Neural progenitor cell (in vitro differentiated cells): ENCODE results near the gene SEMA6D. TPM values are rescaled to one million over a fixed set of nuclear protein-coding genes. Genes with fewer than 3 reads are reported as not detected.

Experiments
- DNase-seq: peaks from one replicate; pipeline ENCODE4 v3.0.0-alpha.2; 2016; ENCODE audit warnings: low spot score
- H2AFZ ChIP-seq: fragments of 200-600 bp; sonication (generic); replicated peaks from 2 replicates; pipeline ENCODE4 v1.6.1; 2016; ENCODE audit warnings: antibody characterized with exemption
- H3F3A ChIP-seq: fragments of 200-600 bp; sonication (generic); 2 replicates; pipeline ENCODE4 v1.6.1; 2016; ENCODE audit warnings: antibody characterized with exemption, low read depth
- H3K27ac ChIP-seq: fragments of 200-600 bp; sonication (generic); 2 replicates; pipeline ENCODE4 v1.5.1; 2016; ENCODE audit warnings: mild to moderate bottlenecking
- H3K27me3 ChIP-seq: fragments of 200-600 bp; sonication (generic); 2 replicates; pipeline ENCODE4 v1.6.1; 2016; ENCODE audit warnings: mild to moderate bottlenecking, moderate library complexity
- H3K36me3 ChIP-seq: fragments of 200-600 bp; sonication (generic); 2 replicates; pipeline ENCODE4 v1.5.1; 2016
- H3K4me1 ChIP-seq: fragments of 200-600 bp; sonication (generic); 2 replicates; pipeline ENCODE4 v1.6.1; 2016; ENCODE audit warnings: mixed run types
- H3K4me2 ChIP-seq: fragments of 200-600 bp; sonication (generic); 2 replicates; pipeline ENCODE4 v1.6.1; 2016
- H3K4me3 ChIP-seq: fragments of 200-600 bp; sonication (generic); 2 replicates; pipeline ENCODE4 v1.5.1; 2016
- H3K79me2 ChIP-seq: fragments of 200-600 bp; sonication (generic); 2 replicates; pipeline ENCODE4 v1.6.1; 2016; ENCODE audit warnings: low read depth
- H3K9ac ChIP-seq: fragments of 200-600 bp; sonication (generic); 2 replicates; pipeline ENCODE4 v1.6.1; 2016
- H3K9me3 ChIP-seq: fragments of 200-600 bp; sonication (generic); 2 replicates; pipeline ENCODE4 v1.5.1; 2016; ENCODE audit warnings: low read depth
- H4K20me1 ChIP-seq: fragments of 200-600 bp; sonication (generic); 2 replicates; pipeline ENCODE4 v1.6.1; 2016; ENCODE audit warnings: low read depth
- H3K27ac Mint-ChIP-seq: 3 replicates; pipeline ENCODE4 v1.8.0; 2021; ENCODE audit warnings: mixed read lengths
- H3K27me3 Mint-ChIP-seq: 2 replicates; pipeline ENCODE4 v1.8.0; 2022; ENCODE audit warnings: low read depth, mild to moderate bottlenecking, inconsistent platforms, moderate library complexity, mixed read lengths; ENCODE audit not compliant: insufficient read depth
- H3K36me3 Mint-ChIP-seq: 3 replicates; pipeline ENCODE4 v1.8.0; 2021; ENCODE audit warnings: mixed read lengths
- H3K4me1 Mint-ChIP-seq: 3 replicates; pipeline ENCODE4 v1.8.0; 2021; ENCODE audit warnings: mixed read lengths
- H3K4me3 Mint-ChIP-seq: 3 replicates; pipeline ENCODE4 v1.8.0; 2021; ENCODE audit warnings: mild to moderate bottlenecking, moderate library complexity, mixed read lengths
- H3K9me3 Mint-ChIP-seq: 3 replicates; pipeline ENCODE4 v1.8.0; 2020; ENCODE audit warnings: mixed read lengths
- CTCF ChIP-seq: fragments of 200-600 bp; sonication (generic); IDR thresholded peaks from 2 replicates; pipeline ENCODE4 v1.5.1; 2017; ENCODE audit warnings: antibody characterized with exemption, mild to moderate bottlenecking
- EZH2 ChIP-seq: fragments of 200-600 bp; sonication (generic); IDR thresholded peaks from 2 replicates; pipeline ENCODE4 v1.6.1; 2017; ENCODE audit warnings: antibody characterized with exemption, mild to moderate bottlenecking, moderate library complexity
- EZH2phosphoT487 ChIP-seq: fragments of 200-600 bp; sonication (generic); IDR thresholded peaks from 2 replicates; pipeline ENCODE4 v1.6.1; 2017; ENCODE audit warnings: antibody characterized with exemption
- total RNA-seq: library from RNA; depleted of rRNA; stranded (reverse); fragments of >200 nt; gene quantifications from 2 replicates; pipeline ENCODE4 v1.2.3, GENCODE V29; 2015; ENCODE audit warnings: low replicate concordance

Gene SEMA6D
- total RNA-seq, 1 donor from 2014 or later: 23.5 TPM

DNA sequence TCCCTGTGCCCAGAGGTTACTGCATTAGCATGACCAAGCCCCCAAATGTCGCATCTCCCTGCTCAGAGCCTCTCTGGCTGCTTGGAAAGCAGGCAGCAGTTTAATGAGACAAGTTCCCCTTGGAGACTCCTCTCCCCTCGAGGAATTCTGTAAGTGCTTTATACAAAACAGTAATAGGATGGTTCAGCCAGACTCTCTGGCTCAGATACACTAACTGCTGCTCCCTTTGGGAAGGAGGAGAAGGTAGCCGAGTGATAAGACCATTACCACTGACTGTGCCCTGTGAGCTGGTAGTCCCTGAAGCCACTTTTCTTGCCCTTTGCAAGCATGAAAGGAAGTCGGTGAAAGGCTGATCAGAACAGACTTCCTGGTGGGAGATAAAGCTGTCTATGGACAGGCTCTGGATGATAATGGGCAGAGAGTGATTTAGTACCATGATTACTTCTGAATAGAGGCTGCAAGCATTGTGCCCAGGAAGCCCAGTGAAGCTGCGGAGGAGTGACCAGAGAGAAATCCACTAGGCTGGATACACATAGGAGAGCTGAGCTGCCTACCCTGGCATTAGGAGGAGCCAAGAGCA is 100.8 kb downstream of the SEMA6D start:
- Histone ChIP-seq H2AFZ (peak overlapping the region; percentile 22), H3K79me2 (no peaks in the 10 kb centered on the region), H3K27me3 (no peaks in the 10 kb centered on the region), H4K20me1 (no peaks in the 10 kb centered on the region), H3K4me1 (peaks cover 35% of the 10 kb centered on the region), H3K9ac (no peak overlapping the region), H3K9me3 (no peaks in the 10 kb centered on the region), H3K4me2 (peak overlapping the region; percentile 19), H3K4me3 (no peak overlapping the region), H3K27ac (no peak overlapping the region), H3K36me3 (no peaks in the 10 kb centered on the region), H3F3A (peaks cover 7% of the 10 kb centered on the region)
- H3K9me3 Mint-ChIP-seq: no peaks in the 10 kb centered on the region
- no peak overlapping the region for H3K4me3 Mint-ChIP-seq
- no peak overlapping the region for H3K27ac Mint-ChIP-seq
- no peaks in the 10 kb centered on the region for H3K36me3 Mint-ChIP-seq
- TF ChIP-seq CTCF (no peak), EZH2phosphoT487 (no peak), EZH2 (no peak)
- DNase-seq: peak; percentile 13
- H3K4me1 Mint-ChIP-seq: peaks cover 47% of the 10 kb centered on the region
- H3K27me3 Mint-ChIP-seq: peaks cover 3% of the 10 kb centered on the region

DNA sequence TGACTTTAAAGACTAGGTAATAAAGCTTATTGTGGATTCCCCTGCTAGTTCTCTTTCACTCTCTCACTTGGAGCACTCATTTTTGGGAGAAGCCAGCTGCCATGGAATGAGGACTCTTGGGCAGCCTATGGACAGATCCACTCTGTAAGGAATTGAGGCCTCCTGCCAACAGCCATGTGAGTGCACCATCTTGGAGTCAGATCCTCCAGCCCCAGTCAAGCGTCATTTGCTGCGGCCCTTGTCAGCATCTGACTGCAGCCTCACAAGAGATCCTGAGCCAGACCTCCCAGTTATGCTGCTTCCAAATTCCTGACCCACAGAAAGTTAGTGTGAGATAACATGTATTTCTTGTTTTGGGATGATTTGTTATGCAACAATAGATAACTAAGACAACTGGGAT is 101.9 kb downstream of the SEMA6D start:
- no peak overlapping the region for H3K27ac Mint-ChIP-seq
- Histone ChIP-seq H3K9ac (no peak overlapping the region), H3K9me3 (no peaks in the 10 kb centered on the region), H3F3A (peaks cover 7% of the 10 kb centered on the region), H3K27me3 (no peaks in the 10 kb centered on the region), H3K36me3 (no peaks in the 10 kb centered on the region), H3K4me1 (peaks cover 35% of the 10 kb centered on the region), H2AFZ (no peak overlapping the region), H3K4me3 (no peak overlapping the region), H3K27ac (no peak overlapping the region), H4K20me1 (no peaks in the 10 kb centered on the region), H3K4me2 (no peak overlapping the region), H3K79me2 (no peaks in the 10 kb centered on the region)
- H3K27me3 Mint-ChIP-seq: peaks cover 4% of the 10 kb centered on the region
- TF ChIP-seq CTCF: no peak
- TF ChIP-seq EZH2phosphoT487: no peak
- no peak for TF ChIP-seq EZH2
- H3K36me3 Mint-ChIP-seq: no peaks in the 10 kb centered on the region
- DNase-seq: no peak
- peaks cover 47% of the 10 kb centered on the region for H3K4me1 Mint-ChIP-seq
- no peaks in the 10 kb centered on the region for H3K9me3 Mint-ChIP-seq
- no peak overlapping the region for H3K4me3 Mint-ChIP-seq

DNA sequence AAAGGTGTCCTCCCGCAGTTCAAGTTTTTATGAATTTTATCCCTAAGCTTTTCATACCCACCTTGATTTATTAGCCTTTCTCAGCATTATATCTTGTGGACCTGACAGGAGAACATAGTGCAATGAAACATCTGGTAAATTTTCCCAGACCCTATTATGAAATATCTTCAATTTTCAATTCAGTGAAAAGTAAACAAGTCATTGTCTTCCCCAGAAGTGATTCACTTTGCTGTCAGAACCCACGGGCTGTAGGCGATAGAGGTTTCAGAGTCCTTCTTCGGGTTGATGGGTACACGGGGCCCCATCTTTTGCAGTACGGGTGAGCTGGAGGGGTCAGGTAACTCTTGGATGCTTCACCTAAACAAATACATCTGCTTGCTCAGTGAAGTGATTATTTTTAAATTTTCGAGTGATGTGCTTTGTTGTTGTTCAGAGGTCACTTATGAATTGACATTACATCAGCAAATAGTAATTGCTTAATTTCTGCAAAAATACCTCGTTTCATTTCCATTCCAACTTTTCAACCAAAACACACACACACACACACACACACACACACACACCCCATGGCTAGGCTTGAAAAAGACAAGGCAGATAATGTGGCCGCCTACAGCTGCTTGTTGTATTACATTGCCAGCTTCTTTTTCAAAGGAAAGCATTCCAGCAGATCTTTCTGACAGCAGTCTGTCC is 102.9 kb downstream of the SEMA6D start:
- Histone ChIP-seq H3K27ac (no peak overlapping the region), H2AFZ (no peak overlapping the region), H3K9me3 (no peaks in the 10 kb centered on the region), H3K4me2 (no peak overlapping the region), H3K4me1 (peaks cover 35% of the 10 kb centered on the region), H3K79me2 (no peaks in the 10 kb centered on the region), H3K36me3 (no peaks in the 10 kb centered on the region), H3K9ac (no peak overlapping the region), H3F3A (peaks cover 7% of the 10 kb centered on the region), H3K27me3 (no peaks in the 10 kb centered on the region), H4K20me1 (no peaks in the 10 kb centered on the region), H3K4me3 (no peak overlapping the region)
- peak; percentile 28 for DNase-seq
- H3K9me3 Mint-ChIP-seq: no peaks in the 10 kb centered on the region
- no peak overlapping the region for H3K4me3 Mint-ChIP-seq
- H3K4me1 Mint-ChIP-seq: peaks cover 47% of the 10 kb centered on the region
- peaks cover 4% of the 10 kb centered on the region for H3K27me3 Mint-ChIP-seq
- no peak for TF ChIP-seq EZH2
- no peak for TF ChIP-seq EZH2phosphoT487
- no peak for TF ChIP-seq CTCF
- H3K27ac Mint-ChIP-seq: no peak overlapping the region
- H3K36me3 Mint-ChIP-seq: no peaks in the 10 kb centered on the region
